K562 (cell line): Measurements from ENCODE around the gene IGF1R. TPM values are rescaled to one million over a fixed set of nuclear protein-coding genes. Genes with fewer than 3 reads are reported as not detected.

Experiments
- ATAC-seq: fragments of 200-7000 bp; cut with Tn5 transposase; 3 replicates; pipeline ENCODE4 v1.9.1; 2020; ENCODE audit warnings: moderate library complexity
- BruUV-seq: library from RNA; stranded (reverse); fragments of 400-500 nt; replicated peaks from 2 replicates; lab custom pipeline; 2021; lab: Mats Ljungman, UMichigan
- CTCF ChIA-PET: fragments of 300-600 bp; formaldehyde crosslinking; extraction: SDS; loops from one replicate; lab custom pipeline; 2021; ENCODE audit warnings: low intra/inter-chr PET ratio; lab: Yijun Ruan, JAX
- POLR2A ChIA-PET: fragments of 300-600, 350-650 bp; sonication (Branson Sonifier 250); formaldehyde crosslinking; extraction: SDS; loops from one replicate; lab custom pipeline; 2021; ENCODE audit warnings: antibody characterized with exemption, inconsistent platforms; lab: Yijun Ruan, JAX
- DNase-seq, 4 experiments: peaks; one replicate each; pipeline versions ENCODE4 v3.0.0 to v3.0.0-alpha.2; 2011 to 2018; ENCODE audit warnings: low spot score in 3 of 4, mixed read lengths in 3 of 4; ENCODE audit errors: extremely low read depth in 1 of 4
- FAIRE-seq: peaks from 2 replicates; lab custom pipeline; 2011; peaks lifted over from hg19 to GRCh38; lab: Jason Lieb, UNC
- H2AFZ ChIP-seq: 2 replicates; pipeline ENCODE4 v1.6.0; 2011; ENCODE audit warnings: low read depth, low read length, control low read depth, inconsistent platforms
- H3K27ac ChIP-seq: fragments of 200-600 bp; 3 replicates; pipeline ENCODE4 v1.8.0; 2011; ENCODE audit warnings: low read depth, mild to moderate bottlenecking, control low read depth, inconsistent platforms, low read length, moderate library complexity, mixed read lengths; ENCODE audit errors: extremely low read depth
- H3K27me3 ChIP-seq, 2 experiments: fragments of 300-600 bp in 1 of 2; 2 replicates in 1 of 2; 3 replicates in 1 of 2; pipeline versions ENCODE4 v1.6.0 to v1.8.0; 2011; ENCODE audit warnings: inconsistent platforms in 2 of 2, low read length in 2 of 2, mild to moderate bottlenecking in 1 of 2, mixed read lengths in 1 of 2, moderate library complexity in 1 of 2; ENCODE audit not compliant: control insufficient read depth in 2 of 2, insufficient read depth in 2 of 2
- H3K36me3 ChIP-seq: fragments of 300-600 bp; 3 replicates; pipeline ENCODE4 v1.8.0; 2011; ENCODE audit warnings: mild to moderate bottlenecking, low read length, inconsistent platforms; ENCODE audit not compliant: control insufficient read depth, insufficient read depth
- H3K4me1 ChIP-seq, 2 experiments: fragments of 200-600 bp in 1 of 2; replicated peaks in 1 of 2; 2 replicates in 1 of 2; 3 replicates in 1 of 2; pipeline versions ENCODE4 v1.5.1 to v1.8.0; 2011; ENCODE audit warnings: inconsistent platforms in 2 of 2, low read length in 2 of 2, mild to moderate bottlenecking in 1 of 2, mixed read lengths in 1 of 2, moderate library complexity in 1 of 2; ENCODE audit not compliant: control insufficient read depth in 2 of 2, insufficient read depth in 2 of 2
- H3K4me2 ChIP-seq: 2 replicates; pipeline ENCODE4 v1.6.1; 2011; ENCODE audit warnings: low read length, control low read depth, inconsistent platforms, mixed read lengths; ENCODE audit not compliant: insufficient read depth
- H3K4me3 ChIP-seq: fragments of 200-600 bp; sonication (generic), shearing (Covaris generic); 2 replicates; pipeline ENCODE4 v1.5.1; 2016; ENCODE audit warnings: control low read depth, inconsistent platforms
- H3K79me2 ChIP-seq: fragments of 200-600 bp; 3 replicates; pipeline ENCODE4 v1.8.0; 2011; ENCODE audit warnings: low read length, inconsistent platforms; ENCODE audit not compliant: control insufficient read depth, insufficient read depth
- H3K9ac ChIP-seq, 2 experiments: 2 replicates each; pipeline versions ENCODE4 v1.6.0 to v1.6.1; 2011; ENCODE audit warnings: low read depth in 2 of 2, low read length in 2 of 2, control low read depth in 1 of 2, inconsistent platforms in 1 of 2, mild to moderate bottlenecking in 1 of 2, mixed read lengths in 1 of 2; ENCODE audit not compliant: insufficient read depth in 1 of 2
- H3K9me1 ChIP-seq: one replicate; pipeline ENCODE4 v1.6.0; 2011; ENCODE audit warnings: inconsistent platforms, mild to moderate bottlenecking, low read length, moderate library complexity; ENCODE audit not compliant: control insufficient read depth, insufficient read depth
- H3K9me3 ChIP-seq: replicated peaks from 2 replicates; pipeline ENCODE4 v1.5.1; 2011; ENCODE audit warnings: low read depth, low read length, inconsistent platforms; ENCODE audit not compliant: control insufficient read depth, insufficient read depth
- H4K20me1 ChIP-seq: replicated peaks from 2 replicates; pipeline ENCODE4 v1.6.1; 2011; ENCODE audit warnings: low read length, inconsistent platforms, mixed read lengths; ENCODE audit not compliant: control insufficient read depth, insufficient read depth
- RFX1 ChIP-seq: fragments of 450-650 bp; IDR thresholded peaks from 2 replicates; pipeline ENCODE4 v1.6.1; 2016; ENCODE audit warnings: mild to moderate bottlenecking, moderate library complexity
- ZNF41 ChIP-seq: fragments of 250-450 bp; sonication (Bioruptor Pico); conservative IDR thresholded peaks from 2 replicates; pipeline ENCODE4 v1.4.0; 2020; ENCODE audit warnings: mild to moderate bottlenecking
- WGBS: fragments of 100-300 bp; shearing (Covaris generic); methylation state at CpG from one replicate; pipeline ENCODE4 v1.1.6; 2016; ENCODE audit warnings: low coverage, mixed read lengths; ENCODE audit not compliant: insufficient coverage; ENCODE audit errors: missing lambda C conversion rate; 5-methylcytosine and 5-hydroxymethylcytosine counted together
- in situ Hi-C: fragments of 300-500 bp; cut with MboI; formaldehyde crosslinking; loops from 4 replicates; pipeline ENCODE4 v1.15.0; 2018; ENCODE audit warnings: inconsistent platforms, mixed read lengths
- intact Hi-C: fragments of 100-400 bp; cut with micrococcal nuclease; formaldehyde crosslinking; loops from 2 replicates; pipeline ENCODE4 v1.14.2; 2022
- polyA plus RNA-seq, 8 experiments: library from polyadenylated mRNA; depleted of rRNA in 4 of 8; stranded (reverse) in 5 of 8; unstranded in 3 of 8; fragments of >200 nt; fragmentation: Nextera tagmentation in 2 of 8; fragmentation: Illumina TruSeq in 1 of 8; extraction: Ambion mirVana in 2 of 8; extraction: Trizol in 1 of 8; gene quantifications; 2 replicates each; pipeline versions ENCODE4 v1.2.1 to v1.2.3, GENCODE V29; 2011 to 2014; ENCODE audit warnings: inconsistent platforms in 1 of 8, missing spikeins in 1 of 8
- total RNA-seq, 7 experiments: library from RNA; depleted of rRNA in 6 of 7; stranded (reverse); fragments of >200 nt in 6 of 7; fragmentation: Illumina TruSeq in 2 of 7; extraction: Trizol in 2 of 7; gene quantifications; 2 replicates each; pipeline versions ENCODE4 v1.2.1 to v1.2.3, GENCODE V29; 2011 to 2021; ENCODE audit warnings: low replicate concordance in 1 of 7
- TF ChIP-seq, protein P1 (sequence below): sonication (generic); formaldehyde crosslinking; IDR thresholded peaks from 2 replicates; pipeline ENCODE4 v1.8.0; 2022; ENCODE audit warnings: missing genetic modification reagents, mild to moderate bottlenecking, borderline replicate concordance
- TF ChIP-seq, protein P2 (sequence below): fragments of 250-450 bp; sonication (Bioruptor Pico); IDR thresholded peaks from 2 replicates; pipeline ENCODE4 v1.5.0; 2022; ENCODE audit warnings: mild to moderate bottlenecking

The IGF1R gene
- total and polyA plus RNA-seq, 9 of the 15 experiments (the other 6 are each of a cell fraction or from before 2014, with no cell fraction given) = 0.35 to 8.0 (median 1.6) TPM

DNA sequence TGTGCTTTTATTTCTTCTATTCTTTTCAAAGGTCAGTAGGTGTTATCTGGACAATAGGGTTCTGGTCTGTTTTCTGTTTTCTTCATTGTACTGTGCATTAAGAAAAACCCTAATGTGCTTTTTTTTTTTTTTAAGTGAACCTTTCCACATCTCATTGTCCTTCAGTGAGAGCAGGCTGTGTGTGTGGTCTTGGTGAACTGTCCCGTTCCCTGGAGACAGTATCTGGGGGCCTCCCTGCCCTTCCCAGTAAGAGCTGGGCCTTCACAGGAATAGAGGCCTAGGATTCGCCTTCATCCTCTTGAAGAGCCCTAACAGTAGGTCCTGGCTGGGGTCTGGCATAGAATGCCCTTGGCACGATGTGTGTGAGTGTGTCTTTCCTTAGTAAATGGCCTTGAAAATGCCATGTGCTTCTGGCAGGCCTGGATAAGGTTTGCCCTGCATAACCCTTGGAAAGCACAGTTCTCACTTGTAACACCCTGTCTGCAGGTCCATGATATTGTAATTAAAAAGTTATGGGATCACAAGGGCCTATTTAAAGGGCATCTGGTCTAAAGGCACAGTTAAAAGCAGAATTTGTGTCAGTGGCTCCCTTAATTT is 81.2 kb downstream of the IGF1R start:
- WGBS = 0% methylated on average over 2 of the region's 3 CpGs
- no peaks in the 10 kb centered on the region for H3K4me1 ChIP-seq
- BruUV-seq = no TSS peak

More for the DNA sequence above, 81.2 kb downstream of the IGF1R start:
- POLR2A ChIA-PET = no interaction called here
- Histone ChIP-seq H3K9ac (no peak overlapping the region), H3K27me3 (peaks cover 9 to 32% of the 10 kb centered on the region in 2 experiments; a peak in 4 of 5 replicates), H2AFZ (no peak overlapping the region), H3K36me3 (no peaks in the 10 kb centered on the region), H3K9me3 (no peaks in the 10 kb centered on the region), H3K4me3 (no peak overlapping the region), H3K27ac (no peak overlapping the region), H4K20me1 (peaks cover 36% of the 10 kb centered on the region), H3K4me2 (no peak overlapping the region), H3K9me1 (no peaks in the 10 kb centered on the region), H3K79me2 (no peaks in the 10 kb centered on the region; the same call in 2 of the 3 replicates)
- FAIRE-seq = no peak
- ATAC-seq = no peak
- in situ Hi-C loops (no loop called here), intact Hi-C loops (no loop called here)
- CTCF ChIA-PET = no interaction called here
- no peak for DNase-seq
- TF ChIP-seq ZNF41 (CRISPR knock-in tag) (no peak), RFX1 (no peak)
- TF ChIP-seq, protein P1, sequence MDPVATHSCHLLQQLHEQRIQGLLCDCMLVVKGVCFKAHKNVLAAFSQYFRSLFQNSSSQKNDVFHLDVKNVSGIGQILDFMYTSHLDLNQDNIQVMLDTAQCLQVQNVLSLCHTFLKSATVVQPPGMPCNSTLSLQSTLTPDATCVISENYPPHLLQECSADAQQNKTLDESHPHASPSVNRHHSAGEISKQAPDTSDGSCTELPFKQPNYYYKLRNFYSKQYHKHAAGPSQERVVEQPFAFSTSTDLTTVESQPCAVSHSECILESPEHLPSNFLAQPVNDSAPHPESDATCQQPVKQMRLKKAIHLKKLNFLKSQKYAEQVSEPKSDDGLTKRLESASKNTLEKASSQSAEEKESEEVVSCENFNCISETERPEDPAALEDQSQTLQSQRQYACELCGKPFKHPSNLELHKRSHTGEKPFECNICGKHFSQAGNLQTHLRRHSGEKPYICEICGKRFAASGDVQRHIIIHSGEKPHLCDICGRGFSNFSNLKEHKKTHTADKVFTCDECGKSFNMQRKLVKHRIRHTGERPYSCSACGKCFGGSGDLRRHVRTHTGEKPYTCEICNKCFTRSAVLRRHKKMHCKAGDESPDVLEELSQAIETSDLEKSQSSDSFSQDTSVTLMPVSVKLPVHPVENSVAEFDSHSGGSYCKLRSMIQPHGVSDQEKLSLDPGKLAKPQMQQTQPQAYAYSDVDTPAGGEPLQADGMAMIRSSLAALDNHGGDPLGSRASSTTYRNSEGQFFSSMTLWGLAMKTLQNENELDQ (CRISPR knock-in tag) = no peak
- TF ChIP-seq, protein P2, sequence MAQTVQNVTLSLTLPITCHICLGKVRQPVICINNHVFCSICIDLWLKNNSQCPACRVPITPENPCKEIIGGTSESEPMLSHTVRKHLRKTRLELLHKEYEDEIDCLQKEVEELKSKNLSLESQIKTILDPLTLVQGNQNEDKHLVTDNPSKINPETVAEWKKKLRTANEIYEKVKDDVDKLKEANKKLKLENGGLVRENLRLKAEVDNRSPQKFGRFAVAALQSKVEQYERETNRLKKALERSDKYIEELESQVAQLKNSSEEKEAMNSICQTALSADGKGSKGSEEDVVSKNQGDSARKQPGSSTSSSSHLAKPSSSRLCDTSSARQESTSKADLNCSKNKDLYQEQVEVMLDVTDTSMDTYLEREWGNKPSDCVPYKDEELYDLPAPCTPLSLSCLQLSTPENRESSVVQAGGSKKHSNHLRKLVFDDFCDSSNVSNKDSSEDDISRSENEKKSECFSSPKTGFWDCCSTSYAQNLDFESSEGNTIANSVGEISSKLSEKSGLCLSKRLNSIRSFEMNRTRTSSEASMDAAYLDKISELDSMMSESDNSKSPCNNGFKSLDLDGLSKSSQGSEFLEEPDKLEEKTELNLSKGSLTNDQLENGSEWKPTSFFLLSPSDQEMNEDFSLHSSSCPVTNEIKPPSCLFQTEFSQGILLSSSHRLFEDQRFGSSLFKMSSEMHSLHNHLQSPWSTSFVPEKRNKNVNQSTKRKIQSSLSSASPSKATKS (CRISPR knock-in tag) = no peak
